Osteoblast (primary cell): ENCODE data around the gene CLEC3A. TPM values are rescaled to one million over a fixed set of nuclear protein-coding genes. Genes with fewer than 3 reads are reported as not detected.
A peak's percentile ranks its signal among the peaks of the same experiment; 100 is the strongest.

Source experiments
- DNase-seq: peaks from one replicate; pipeline ENCODE4 v3.0.0; 2011; ENCODE audit warnings: low spot score, mixed read lengths; ENCODE audit not compliant: insufficient read length; ENCODE audit errors: missing footprints
- H2AFZ ChIP-seq: 2 replicates; pipeline ENCODE4 v1.6.0; 2011; ENCODE audit warnings: mild to moderate bottlenecking, low read length
- H3K27ac ChIP-seq: 2 replicates; pipeline ENCODE4 v1.5.1; 2011; ENCODE audit warnings: mild to moderate bottlenecking, low read depth, low read length, moderate library complexity
- H3K27me3 ChIP-seq: 2 replicates; pipeline ENCODE4 v1.6.0; 2012; ENCODE audit warnings: mild to moderate bottlenecking, control low read depth, inconsistent platforms, low read length, moderate library complexity; ENCODE audit not compliant: insufficient read depth
- H3K36me3 ChIP-seq: 2 replicates; pipeline ENCODE4 v1.5.1; 2011; ENCODE audit warnings: mild to moderate bottlenecking, low read length, control low read depth, moderate library complexity; ENCODE audit not compliant: insufficient read depth
- H3K4me1 ChIP-seq: 2 replicates; pipeline ENCODE4 v1.5.1; 2011; ENCODE audit warnings: mild to moderate bottlenecking, low read length, control low read depth, moderate library complexity; ENCODE audit not compliant: insufficient read depth
- H3K4me2 ChIP-seq: 2 replicates; pipeline ENCODE4 v1.6.0; 2011; ENCODE audit warnings: mild to moderate bottlenecking, low read length; ENCODE audit not compliant: insufficient read depth
- H3K4me3 ChIP-seq: fragments of 200-600 bp; sonication (generic); 3 replicates; pipeline ENCODE4 v1.5.1; 2012; ENCODE audit warnings: mild to moderate bottlenecking, low read length, inconsistent platforms; ENCODE audit not compliant: insufficient read depth
- H3K79me2 ChIP-seq: 2 replicates; pipeline ENCODE4 v1.6.0; 2012; ENCODE audit warnings: mild to moderate bottlenecking, low read length, control low read depth, inconsistent platforms; ENCODE audit not compliant: insufficient read depth
- H3K9me3 ChIP-seq: 2 replicates; pipeline ENCODE4 v1.5.1; 2011; ENCODE audit warnings: low read depth, low read length, control low read depth
- H4K20me1 ChIP-seq: 2 replicates; pipeline ENCODE4 v1.6.0; 2012; ENCODE audit warnings: mild to moderate bottlenecking, low read length, control low read depth; ENCODE audit not compliant: insufficient read depth
- CTCF ChIP-seq: IDR thresholded peaks from 2 replicates; pipeline ENCODE4 v1.5.1; 2011; ENCODE audit warnings: mild to moderate bottlenecking, low read depth, low read length, moderate library complexity; ENCODE audit errors: extremely low read depth
- total RNA-seq: library from RNA; depleted of rRNA; stranded (reverse); fragments of >200 nt; gene quantifications from 2 replicates; pipeline ENCODE4 v1.2.3, GENCODE V29; 2012

The CLEC3A gene
- total RNA-seq, 1 donor, result not detected

DNA sequence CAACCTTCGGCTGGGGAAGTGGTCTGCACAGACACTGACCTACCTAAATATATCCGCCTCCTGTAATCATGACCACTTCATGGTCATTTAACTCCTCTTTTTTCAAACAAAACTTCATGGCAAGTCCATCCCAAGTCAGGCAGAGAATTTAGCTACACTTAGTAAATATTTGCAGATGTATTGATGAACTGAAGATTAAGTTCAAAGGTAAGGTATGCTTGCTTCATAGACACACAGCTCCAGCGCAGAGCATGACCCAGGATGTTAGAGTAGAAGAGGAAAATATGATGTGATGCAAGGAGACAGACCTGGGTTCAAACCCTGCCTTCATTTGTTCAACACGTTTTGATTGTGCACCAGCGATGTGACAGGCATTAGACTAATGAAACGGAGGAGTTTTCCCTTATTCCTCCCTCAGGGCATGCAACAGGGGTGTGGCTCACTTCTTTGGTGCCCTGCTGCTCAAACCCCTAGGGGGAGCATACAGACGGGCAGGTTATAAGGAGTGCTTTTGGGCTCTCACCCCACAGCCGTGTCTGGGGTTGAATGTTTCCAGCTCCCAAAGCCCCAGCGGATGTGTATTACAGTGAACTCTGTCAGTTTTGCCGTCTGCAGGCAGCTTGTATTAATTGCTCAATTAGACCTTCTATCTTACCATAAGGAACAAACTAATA lies 23.9 kb upstream of the CLEC3A start:
- Histone ChIP-seq H3K4me1 (no peaks in the 10 kb centered on the region), H3K36me3 (no peaks in the 10 kb centered on the region), H3K4me3 (no peak overlapping the region), H3K4me2 (no peak overlapping the region), H3K79me2 (no peaks in the 10 kb centered on the region), H3K27ac (no peak overlapping the region), H3K9me3 (no peaks in the 10 kb centered on the region), H3K27me3 (no peaks in the 10 kb centered on the region), H4K20me1 (no peaks in the 10 kb centered on the region), H2AFZ (no peak overlapping the region)
- DNase-seq, result no peak
- TF ChIP-seq CTCF, result no peak

GRCh38 chr16:78001451-78002025 lies 20.8 kb upstream of the CLEC3A start:
- DNase-seq, result no peak

GRCh38 chr16:78002915-78003538 lies 19.3 kb upstream of the CLEC3A start:
- H3K4me3 ChIP-seq, result no peak overlapping the region
- no peaks in the 10 kb centered on the region for H3K36me3 ChIP-seq
- no peaks in the 10 kb centered on the region for H3K27me3 ChIP-seq
- DNase-seq, result peak; percentile 92
- no peak overlapping the region for H3K27ac ChIP-seq
- no peaks in the 10 kb centered on the region for H4K20me1 ChIP-seq
- no peaks in the 10 kb centered on the region for H3K79me2 ChIP-seq
- H3K9me3 ChIP-seq, result no peaks in the 10 kb centered on the region
- H3K4me2 ChIP-seq, result no peak overlapping the region
- H3K4me1 ChIP-seq, result no peaks in the 10 kb centered on the region
- peak; percentile 88 for TF ChIP-seq CTCF
- H2AFZ ChIP-seq, result no peak overlapping the region

More at GRCh38 chr16:78001451-78002025, 20.8 kb upstream of the CLEC3A start:
- H3K27ac ChIP-seq, result no peak overlapping the region
- no peak overlapping the region for H3K4me3 ChIP-seq
- no peaks in the 10 kb centered on the region for H4K20me1 ChIP-seq
- no peaks in the 10 kb centered on the region for H3K4me1 ChIP-seq
- no peak for TF ChIP-seq CTCF
- H3K27me3 ChIP-seq, result no peaks in the 10 kb centered on the region
- H3K36me3 ChIP-seq, result no peaks in the 10 kb centered on the region
- no peak overlapping the region for H3K4me2 ChIP-seq
- H2AFZ ChIP-seq, result no peak overlapping the region
- H3K79me2 ChIP-seq, result no peaks in the 10 kb centered on the region
- no peaks in the 10 kb centered on the region for H3K9me3 ChIP-seq

DNA sequence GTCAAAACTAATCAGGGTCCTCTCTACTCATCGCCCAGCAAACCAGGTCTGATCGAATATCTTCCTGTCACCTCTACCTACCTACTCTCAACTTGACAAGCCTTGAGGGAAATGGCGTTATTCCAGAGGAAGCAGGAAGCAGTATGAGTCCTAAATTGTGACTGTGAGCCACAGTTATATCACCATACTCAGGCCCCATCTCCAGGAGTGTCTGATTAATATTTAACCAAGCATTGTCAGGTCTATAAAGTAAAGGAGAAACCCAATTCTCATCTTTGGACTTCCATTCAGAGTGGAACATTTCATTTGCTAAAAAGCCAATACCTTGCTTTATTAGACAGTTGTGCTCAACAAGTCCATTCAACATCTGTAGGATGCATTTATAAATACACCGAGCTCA lies 17.8 kb upstream of the CLEC3A start:
- no peak for DNase-seq
- no peaks in the 10 kb centered on the region for H3K27me3 ChIP-seq
- no peak overlapping the region for H2AFZ ChIP-seq
- no peak overlapping the region for H3K27ac ChIP-seq
- H3K4me3 ChIP-seq, result no peak overlapping the region
- H3K36me3 ChIP-seq, result no peaks in the 10 kb centered on the region
- no peak for TF ChIP-seq CTCF
- H3K4me1 ChIP-seq, result no peaks in the 10 kb centered on the region
- no peaks in the 10 kb centered on the region for H3K79me2 ChIP-seq
- no peaks in the 10 kb centered on the region for H3K9me3 ChIP-seq
- H3K4me2 ChIP-seq, result no peak overlapping the region
- H4K20me1 ChIP-seq, result no peaks in the 10 kb centered on the region
